Stimulated activated CD8-positive, alpha-beta memory T cell treated with anti-CD3 and anti-CD28 coated beads, Interleukin-15, amount 100 ng/mL, for 1 hour (primary cell): Measurements from ENCODE around the gene ANKRD45.
"Not testable (repeated sequence)": the region's sequence is repeated elsewhere in the genome, so short reads cannot be mapped to it uniquely, and the experiment has no call there.

ENCODE experiments used
- DNase-seq: peaks from one replicate; pipeline ENCODE4 v3.0.0-alpha.2; 2020; ENCODE audit warnings: low read depth

Gene ANKRD45

DNA sequence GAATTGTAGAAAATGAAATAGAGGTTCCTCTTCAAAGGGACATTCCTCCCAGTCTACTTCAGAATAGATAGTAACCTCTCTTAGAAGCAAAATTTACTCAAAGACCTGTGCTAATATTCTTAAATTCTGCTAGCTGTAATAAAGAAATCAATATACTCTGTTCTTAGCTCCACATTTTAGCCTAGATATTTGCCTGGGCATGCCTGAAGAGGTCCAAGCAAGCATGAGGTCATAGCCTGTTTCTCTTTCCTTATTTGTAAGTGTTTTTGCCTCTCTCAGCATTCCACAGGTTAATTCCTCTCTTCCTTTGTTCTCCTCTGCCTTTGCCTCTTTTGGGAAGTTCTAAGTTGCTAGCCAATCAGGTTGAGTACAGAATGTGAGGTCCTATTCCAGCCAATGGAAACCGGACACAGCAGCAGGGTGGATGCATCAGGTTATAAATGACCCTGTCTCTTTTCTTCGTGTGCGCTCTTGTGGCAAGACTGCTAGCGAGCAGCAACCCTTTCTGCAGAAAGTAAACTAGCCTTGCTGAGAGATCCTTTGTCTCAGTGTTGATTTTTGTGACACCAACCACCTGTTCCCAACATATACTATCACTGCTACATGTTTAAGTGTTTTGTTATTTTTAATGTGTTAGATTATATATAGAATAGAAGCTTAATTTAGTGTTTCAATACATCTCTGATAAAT, 27.1 kb downstream of the ANKRD45 start:
- not testable (repeated sequence) for DNase-seq

DNA sequence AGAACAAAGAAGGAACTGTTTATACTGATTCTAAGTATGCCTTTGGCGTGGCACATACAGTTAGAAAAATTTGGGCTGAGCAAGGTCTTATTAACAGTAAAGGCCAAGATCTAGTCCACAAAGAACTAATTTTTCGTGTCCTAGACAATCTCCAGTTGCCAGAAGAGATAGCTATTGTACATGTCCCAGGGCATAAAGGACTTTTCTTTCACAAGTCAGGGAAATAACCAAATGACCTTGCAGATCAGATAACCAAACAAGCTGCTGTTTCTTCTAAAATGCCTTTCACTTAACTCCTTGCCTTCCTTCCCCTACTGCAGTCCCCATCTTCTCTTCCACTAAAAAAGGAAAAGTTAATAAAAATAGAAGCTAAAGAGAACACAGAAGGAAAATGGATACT, 30.5 kb downstream of the ANKRD45 start:
- DNase-seq = no peak

DNA sequence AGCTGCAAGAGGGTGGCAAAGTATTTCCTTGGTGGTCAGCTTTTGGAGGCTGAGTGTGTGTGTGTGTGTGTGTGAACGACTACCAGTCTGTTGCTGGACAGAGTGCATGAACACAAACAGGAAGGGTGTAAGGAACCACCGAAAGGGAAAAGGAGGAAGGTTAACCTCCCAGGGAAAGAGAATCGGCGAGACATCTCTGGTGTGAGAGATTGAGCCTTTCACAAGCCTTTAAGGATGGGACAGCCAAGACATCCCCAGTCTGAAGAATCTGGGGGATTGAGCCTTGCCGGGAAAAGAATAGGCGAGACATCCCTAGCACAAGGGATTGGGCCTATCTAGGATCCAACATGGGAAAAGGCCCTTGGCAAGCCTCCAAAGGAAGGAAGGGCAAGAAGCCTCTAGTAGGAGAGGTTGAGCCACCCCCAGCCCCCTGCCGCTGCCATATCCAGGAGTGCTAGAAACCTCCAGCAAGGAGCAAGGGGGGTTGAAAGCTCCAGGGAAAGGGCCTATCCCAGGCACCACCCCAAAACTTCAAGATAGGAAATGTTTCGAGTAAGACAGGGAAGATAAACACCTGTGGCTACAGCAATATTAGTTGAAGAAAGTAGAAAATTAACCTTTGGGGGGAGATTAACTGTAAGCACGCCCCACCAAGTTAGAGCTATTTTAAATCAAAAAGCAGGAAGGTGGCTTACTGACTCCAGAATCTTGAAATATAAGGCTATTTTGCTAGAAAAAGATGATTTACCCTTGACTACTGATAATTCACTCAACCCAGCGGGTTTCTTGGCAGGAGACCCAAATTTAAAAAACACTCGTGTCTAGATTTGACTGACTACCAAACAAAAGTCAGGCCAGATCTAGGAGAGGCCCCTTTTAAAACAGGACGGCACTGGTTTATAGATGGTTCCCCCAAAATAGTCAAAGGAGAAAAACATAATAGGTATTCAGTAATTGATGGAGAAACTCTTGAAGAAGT, 31.3 kb downstream of the ANKRD45 start:
- DNase-seq = no peak

DNA sequence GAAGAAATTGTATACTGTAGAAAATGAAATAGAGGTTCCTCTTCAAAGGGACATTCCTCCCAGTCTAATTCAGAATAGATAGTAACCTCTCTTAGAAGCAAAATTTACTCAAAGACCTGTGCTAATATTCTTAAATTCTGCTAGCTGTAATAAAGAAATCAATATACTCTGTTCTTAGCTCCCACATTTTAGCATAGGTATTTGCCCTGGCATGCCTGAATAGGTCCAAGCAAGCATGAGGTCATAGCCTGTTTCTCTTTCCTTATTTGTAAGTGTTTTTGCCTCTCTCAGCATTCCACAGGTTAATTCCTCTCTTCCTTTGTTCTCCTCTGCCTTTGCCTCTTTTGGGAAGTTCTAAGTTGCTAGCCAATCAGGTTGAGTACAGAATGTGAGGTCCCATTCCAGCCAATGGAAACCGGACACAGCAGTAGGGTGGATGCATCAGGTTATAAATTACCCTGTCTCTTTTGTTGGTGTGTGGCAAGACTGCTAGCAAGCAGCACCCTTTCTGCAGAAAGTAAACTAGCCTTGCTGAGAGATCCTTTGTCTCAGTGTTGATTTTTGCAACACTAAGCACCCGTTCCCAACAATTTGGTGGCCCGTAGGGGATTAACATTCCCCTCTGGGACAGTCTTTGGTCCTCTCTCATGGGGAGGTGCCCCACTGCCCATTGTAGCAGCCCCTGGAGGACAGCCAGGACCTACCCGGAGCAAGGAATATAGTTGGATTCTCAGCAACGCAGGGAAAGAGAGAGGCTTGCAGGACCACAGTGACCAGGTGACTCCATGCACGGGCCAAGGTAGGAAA, 32.2 kb downstream of the ANKRD45 start:
- DNase-seq = not testable (repeated sequence)

DNA sequence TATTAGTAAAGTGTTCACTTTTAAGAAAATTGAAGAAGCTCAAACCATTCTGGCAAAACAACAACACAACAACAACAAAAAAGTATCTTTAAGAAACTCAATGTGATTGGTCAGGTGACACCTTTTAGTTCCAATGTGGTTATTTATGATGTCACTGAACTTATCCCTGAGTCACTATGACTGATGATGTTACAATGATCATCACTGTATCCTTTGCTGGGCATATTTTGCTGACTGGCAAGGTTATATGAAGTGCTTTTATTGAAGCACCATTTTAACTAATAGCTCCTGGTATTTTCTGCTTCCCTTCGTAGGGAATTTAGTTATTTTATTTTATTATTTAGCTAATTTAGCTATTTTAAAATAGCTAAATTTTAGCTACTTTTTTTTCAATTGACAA, 34.5 kb downstream of the ANKRD45 start, which contains the start of gene TEX50:
TEX50 (plus strand) TSS at position 223 of the 400 bp plus-strand sequence. CDS start 184 bp downstream, outside the sequence.
- no peak for DNase-seq

DNA sequence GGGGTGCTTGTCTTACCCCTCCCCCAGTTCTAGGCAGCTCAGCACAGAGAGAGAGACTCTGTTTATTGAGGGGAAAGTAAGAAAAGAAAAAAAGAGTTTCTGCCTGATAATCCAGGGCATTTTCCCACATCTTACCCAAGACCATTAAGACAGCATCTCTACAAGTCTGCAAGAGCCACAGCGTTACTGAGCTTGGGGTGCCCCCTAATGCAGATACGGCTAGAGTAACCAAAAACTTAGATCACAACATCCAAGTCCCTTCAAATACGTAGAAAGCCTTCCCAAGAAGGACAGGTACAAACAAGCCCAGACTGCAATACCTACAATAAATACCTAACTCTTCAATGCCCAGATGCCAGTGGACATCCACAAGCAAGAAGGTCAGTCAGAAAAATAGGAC, 40.8 kb downstream of the ANKRD45 start:
- DNase-seq = no peak

DNA sequence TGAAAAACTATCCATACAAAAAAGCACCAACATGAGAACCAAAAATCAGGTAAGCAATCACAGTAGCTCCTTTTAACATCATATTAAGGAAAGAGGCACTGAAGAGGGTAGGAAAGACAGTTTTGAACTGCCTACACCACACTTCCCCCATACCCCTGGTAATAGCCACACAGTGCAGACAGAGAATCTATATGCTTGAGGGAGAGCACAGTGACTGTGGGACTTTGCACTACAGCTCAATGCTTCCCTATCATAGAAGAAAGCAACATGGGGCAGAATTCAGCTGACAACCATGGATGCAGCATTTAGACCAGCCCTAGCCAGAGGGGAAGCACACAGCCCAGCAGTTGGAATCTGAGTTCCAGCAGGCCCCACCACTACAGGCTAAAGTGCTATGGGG, 42.4 kb downstream of the ANKRD45 start:
- no peak for DNase-seq

DNA sequence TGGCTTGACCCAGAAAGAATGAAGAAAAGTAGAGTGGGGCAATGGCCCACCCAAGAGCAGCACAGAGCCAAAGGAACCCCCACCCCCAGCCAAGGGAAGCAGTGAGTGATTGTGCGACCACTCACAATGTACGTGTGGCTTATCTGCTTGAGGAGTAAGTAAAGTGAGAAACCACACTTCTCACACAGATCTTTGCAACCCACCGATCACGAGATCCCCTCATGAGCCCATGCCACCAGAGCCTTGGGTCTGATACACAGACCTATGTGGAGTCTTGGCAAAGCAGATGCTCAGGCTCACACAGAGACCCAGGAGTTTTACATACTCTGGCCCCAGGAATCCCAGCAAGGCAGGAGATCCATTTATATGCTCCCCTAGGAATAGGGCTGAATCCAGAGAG, 52.8 kb downstream of the ANKRD45 start:
- DNase-seq = no peak

DNA sequence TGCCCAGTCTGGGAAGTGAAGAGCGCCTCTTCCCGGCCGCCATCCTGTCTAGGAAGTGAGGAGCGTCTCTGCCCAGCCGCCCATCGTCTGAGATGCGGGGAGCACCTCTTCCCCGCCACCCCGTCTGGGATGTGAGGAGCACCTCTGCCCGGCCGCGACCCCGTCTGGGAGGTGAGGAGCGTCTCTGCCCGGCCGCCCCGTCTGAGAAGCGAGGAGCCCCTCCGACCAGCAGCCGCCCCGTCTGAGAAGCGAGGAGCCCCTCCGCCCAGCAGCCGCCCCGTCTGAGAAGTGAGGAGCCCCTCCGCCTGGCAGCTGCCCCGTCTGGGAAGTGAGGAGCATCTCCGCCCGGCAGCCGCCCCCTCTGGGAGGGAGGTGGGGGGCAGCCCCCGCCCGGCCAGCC, 56.6 kb downstream of the ANKRD45 start:
- not testable (repeated sequence) for DNase-seq

DNA sequence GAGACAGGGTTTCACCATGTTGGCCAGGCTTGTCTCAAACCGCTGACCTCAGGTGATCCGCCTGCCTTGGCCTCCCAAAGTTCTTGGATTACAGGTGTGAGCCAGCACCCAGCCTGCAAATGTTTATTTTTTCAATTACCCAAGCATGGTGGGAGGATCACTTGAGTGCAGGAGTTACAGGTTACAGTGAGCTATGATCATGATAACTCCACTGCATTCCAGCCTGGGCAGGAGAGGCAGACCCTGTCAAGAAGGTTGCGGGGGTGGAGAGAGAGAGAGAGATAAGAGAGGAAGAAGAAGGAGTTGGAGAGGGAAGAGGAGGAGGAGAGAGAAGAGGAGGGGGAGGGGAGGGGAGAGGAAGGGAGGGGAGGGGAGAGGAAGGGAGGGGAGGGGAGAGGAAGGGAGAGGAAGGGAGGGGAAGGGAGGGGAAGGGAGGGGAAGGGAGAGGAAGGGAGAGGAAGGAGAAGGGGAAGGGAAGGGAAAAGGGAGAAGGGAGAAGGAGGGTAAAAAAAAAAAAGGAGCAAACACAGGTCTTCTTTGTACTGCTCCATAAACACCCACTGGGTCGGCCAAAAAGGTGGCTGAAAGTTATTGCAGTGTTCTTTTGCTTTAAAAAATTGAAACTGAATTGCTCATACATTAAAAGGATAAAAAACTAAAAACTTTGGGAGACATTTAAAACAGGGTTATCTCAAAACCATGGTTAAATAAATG, 61.0 kb downstream of the ANKRD45 start:
- DNase-seq = no peak

DNA sequence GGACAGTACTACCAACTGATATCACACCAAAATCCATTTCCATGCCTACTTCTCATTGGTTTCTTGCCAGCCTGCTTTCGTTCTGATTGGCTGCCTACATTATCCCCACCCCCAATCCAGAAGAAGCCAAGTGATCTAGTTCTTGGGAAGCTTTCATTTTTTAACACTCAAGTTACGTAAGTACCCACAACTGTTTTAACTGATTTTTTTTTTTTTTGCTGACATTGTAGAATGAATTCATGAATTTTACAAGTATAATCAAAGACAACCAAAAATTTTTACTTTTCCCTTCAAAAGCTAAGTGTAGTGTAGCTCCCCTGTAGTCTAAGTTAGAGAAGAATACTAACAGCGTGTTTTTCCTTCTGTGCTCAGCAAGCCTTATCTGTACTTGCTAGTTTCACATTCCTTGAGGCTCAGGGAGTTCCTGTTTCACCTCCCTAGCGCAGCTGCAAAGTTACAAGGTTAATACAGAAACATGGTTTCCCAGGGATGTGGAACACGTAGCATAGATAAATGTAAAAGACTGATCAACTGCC, 66.5 kb downstream of the ANKRD45 start, which contains the start of gene SLC9C2:
SLC9C2 (minus strand) TSS at position 17 of the 536 bp plus-strand sequence. CDS start 1,296 bp downstream, outside the sequence.
- DNase-seq = no peak

DNA sequence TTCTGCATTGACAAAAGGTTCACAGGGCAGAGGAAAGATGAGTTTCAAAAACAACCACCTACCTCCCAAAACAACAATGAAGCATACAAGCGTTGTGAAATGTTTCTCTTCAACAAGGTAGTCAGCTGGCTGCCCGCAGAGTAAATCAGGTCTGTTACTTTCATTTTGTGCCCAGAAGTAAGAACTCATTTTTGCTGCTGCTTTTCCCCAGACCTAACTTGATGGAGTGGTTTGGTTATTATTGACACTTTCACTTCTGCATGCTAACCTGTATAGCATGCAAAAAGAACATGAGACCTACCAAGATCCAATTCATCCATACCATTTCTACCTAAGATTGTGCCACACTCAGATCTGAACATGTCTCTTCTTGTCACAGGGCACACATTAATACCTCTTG, 68.1 kb downstream of the ANKRD45 start:
- DNase-seq = no peak

DNA sequence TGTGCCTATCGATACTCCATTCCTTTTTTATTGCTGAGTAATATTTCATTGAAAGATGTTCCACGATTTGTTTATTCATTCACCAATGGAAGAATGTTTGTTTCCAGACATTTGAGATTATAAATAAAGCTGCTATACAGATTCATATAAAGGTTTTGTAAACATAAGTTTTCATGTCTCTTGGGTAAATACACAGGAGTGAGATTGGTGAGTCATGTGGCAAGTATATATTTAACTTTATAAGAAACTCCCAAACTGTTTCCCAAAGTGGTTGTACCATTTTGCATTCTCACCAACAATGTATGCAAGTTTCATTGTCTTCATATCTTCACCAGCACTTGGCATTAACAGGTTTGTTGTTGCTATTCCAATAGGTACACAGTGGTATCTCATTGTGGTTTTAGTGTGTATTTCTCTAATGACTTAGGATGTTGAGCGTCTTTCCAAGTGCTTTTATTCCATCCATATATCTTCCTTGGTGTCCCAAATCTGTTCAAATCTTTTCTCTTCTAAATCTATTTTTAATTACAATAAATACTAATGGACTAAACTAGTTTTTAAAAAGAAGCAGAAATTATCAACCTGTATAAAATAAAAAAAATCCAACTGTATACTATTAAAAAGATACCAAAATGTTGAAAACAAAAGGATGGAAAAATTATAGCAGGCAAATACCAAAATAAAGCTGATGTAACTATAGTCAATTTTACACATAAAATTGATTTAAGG, 73.4 kb downstream of the ANKRD45 start:
- DNase-seq = no peak

DNA sequence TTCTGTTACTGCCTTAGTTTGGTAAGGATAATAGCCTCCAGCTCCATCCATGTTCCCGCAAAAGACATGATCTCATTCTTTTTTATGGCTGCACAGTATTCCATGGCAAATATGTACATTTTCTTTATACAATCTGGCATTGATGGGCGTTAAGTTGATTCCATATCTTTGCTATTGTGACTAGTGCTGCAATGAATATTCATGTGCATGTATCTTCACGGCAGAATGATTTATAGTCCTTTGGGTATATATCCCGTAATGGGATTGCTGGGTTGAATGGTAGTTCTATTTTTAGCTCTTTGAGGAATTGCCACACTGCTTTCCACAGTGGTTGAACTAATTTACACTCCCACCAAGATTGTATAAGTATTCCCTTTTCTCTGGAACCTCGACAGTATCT, 78.5 kb downstream of the ANKRD45 start:
- not testable (repeated sequence) for DNase-seq

DNA sequence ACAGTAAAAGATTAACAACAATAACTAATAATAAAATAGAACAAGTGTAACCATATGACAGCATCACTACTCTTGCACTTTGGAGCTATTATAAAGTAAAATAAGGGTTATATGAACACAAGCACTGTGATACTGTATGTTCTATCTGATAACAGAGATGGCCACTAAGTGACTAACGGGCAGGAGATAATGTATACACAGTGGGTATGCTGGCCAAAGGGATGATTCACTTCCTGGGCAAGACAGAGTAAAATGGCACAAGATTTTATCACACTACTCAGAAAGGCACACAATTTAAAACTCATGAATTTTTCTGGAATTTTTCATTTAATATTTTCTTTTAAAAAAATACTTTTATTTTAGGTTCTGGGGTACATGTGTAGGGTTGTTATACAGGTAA, 79.1 kb downstream of the ANKRD45 start:
- no peak for DNase-seq

DNA sequence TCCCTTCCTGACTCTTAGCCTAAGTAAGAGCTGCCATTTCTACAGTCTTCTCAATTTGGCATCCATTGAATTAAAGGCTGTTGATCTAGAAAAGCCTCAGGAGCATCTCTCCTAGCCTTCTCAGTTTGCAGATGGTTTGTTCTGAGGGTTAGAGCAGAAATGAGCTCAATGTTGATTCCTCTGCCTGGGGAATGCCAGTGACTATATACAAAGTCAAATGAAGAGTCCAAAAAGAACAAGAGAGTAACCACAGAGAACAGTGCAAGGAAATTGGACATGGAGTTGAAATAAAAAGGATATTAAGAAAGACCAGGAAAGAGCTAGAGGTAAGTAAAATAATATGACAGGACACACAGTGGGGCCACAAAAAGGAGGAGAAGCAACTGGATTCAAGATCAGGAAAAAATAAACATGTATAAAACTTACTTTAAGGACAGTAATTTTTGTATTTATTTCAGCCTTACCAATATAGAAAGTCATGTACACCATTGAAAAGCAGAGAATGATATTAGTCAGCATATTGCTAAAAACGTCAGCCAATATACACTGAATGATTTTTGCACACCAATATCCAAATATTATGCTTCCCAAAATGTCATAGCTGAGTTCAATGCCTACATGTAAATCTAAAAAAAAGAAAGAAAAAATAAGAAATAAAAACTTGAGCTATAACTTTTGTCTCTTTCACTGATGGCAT, 88.1 kb downstream of the ANKRD45 start:
- no peak for DNase-seq

DNA sequence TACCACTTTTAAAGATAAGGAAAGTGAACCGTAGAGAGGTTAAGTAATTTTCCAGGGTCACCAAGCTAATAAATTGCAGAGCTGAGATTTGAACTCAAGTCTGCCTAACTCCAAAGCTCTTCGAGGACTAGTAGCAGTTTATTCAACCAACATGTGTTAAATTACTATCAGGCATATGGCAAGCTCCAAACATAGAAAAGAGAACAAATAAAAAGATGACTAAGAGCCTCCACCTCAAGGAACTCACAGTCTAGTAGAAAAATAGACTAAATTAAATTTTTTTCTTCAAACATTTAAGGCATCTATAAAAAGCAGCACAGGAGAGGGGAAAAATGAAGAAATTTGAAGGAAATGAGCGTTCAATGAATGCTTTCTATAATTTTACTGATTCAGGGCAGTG, 89.0 kb downstream of the ANKRD45 start:
- no peak for DNase-seq

DNA sequence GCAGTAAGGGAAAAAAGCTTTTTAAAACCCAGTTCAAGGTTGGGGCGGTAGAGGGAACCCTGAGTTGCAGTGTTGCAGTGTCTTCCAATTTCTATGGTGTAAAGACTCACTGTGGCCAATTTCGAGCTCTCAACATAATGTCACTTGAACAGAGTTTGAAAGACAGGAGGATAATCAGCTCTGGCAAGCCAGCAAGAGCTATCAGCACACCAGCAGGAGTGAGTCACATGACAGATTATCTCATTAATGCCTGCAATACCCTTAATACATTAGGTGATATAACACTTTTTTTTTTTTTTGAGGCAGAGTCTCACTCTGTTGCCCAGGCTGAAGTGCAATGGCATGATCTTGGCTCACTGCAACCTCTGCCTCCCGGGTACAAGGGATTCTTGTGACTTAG, 89.6 kb downstream of the ANKRD45 start:
- no peak for DNase-seq

DNA sequence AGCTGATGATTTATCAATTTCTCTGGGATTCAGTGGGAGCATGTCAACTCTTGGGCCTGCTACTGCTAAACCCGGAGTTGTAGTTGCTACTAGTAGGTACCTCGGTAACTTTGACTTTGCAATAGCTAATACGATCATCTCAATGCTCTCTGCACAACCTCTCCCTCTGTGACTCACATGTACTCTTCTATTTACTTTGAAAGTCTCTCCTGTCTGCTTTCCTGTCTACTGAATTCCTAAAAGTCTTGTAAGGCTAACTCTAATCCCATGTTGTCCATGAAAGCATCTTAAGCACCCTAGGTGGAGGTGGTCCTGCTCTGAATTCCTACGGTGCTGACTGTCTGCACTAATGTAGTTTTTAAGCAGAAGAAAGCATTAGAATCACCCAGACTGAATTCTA, 96.1 kb downstream of the ANKRD45 start:
- no peak for DNase-seq
